Medulla oblongata (tissue), 1 donor: Measurements from ENCODE around the gene PLSCR4.
"Not testable (repeated sequence)": the region's sequence is repeated elsewhere in the genome, so short reads cannot be mapped to it uniquely, and the experiment has no call there.

Experiments used
- DNase-seq: peaks from one replicate; pipeline ENCODE4 v3.0.0-alpha.2; 2015; ENCODE audit errors: extremely low spot score

Gene PLSCR4

GRCh38 chr3:146247911-146248310 lies 3.0 kb downstream of the PLSCR4 start:
- DNase-seq: no peak

- DNase-seq: no peak
These were observed 4.4 kb downstream of the PLSCR4 start for GRCh38 chr3:146246526-146246925.

GRCh38 chr3:146243559-146243958 lies 7.3 kb downstream of the PLSCR4 start:
- DNase-seq: no peak

- DNase-seq: no peak
These were observed 9.2 kb downstream of the PLSCR4 start for GRCh38 chr3:146241523-146242240.

GRCh38 chr3:146233487-146233886 lies 17.4 kb downstream of the PLSCR4 start:
- DNase-seq: no peak

- peak; percentile 58 for DNase-seq
These were observed 23.4 kb downstream of the PLSCR4 start for GRCh38 chr3:146227486-146227885.

GRCh38 chr3:146226881-146227280 lies 24.0 kb downstream of the PLSCR4 start:
- DNase-seq: no peak

GRCh38 chr3:146225458-146225857 lies 25.4 kb downstream of the PLSCR4 start:
- DNase-seq: not testable (repeated sequence)

GRCh38 chr3:146223401-146224373 lies 27.2 kb downstream of the PLSCR4 start:
- DNase-seq: no peak

GRCh38 chr3:146222204-146223046 lies 28.5 kb downstream of the PLSCR4 start:
- DNase-seq: no peak

- no peak for DNase-seq
These were observed 29.6 kb downstream of the PLSCR4 start for GRCh38 chr3:146221276-146221675.

GRCh38 chr3:146218880-146219866 lies 31.7 kb downstream of the PLSCR4 start:
- DNase-seq: peak; percentile 56

- DNase-seq: no peak
These were observed 33.6 kb downstream of the PLSCR4 start for GRCh38 chr3:146217324-146217723.

- DNase-seq: no peak
These were observed 36.4 kb downstream of the PLSCR4 start for GRCh38 chr3:146214493-146214892.

GRCh38 chr3:146209371-146209770 lies 41.5 kb downstream of the PLSCR4 start:
- DNase-seq: no peak

- no peak for DNase-seq
These were observed 47.1 kb downstream of the PLSCR4 start for GRCh38 chr3:146203776-146204175.

GRCh38 chr3:146200461-146201220 lies 50.3 kb downstream of the PLSCR4 start:
- no peak for DNase-seq

GRCh38 chr3:146199762-146200161 lies 51.1 kb downstream of the PLSCR4 start:
- DNase-seq: no peak

- no peak for DNase-seq
These were observed 54.1 kb downstream of the PLSCR4 start for GRCh38 chr3:146196789-146197188.

GRCh38 chr3:146195605-146196004 lies 55.3 kb downstream of the PLSCR4 start:
- no peak for DNase-seq
